GM15510 (cell line): Measurements from ENCODE around the gene CLEC4F.

Experiments used
- POLR2A ChIP-seq: IDR thresholded peaks from 3 replicates; pipeline ENCODE4 v1.6.1; 2011; ENCODE audit warnings: borderline replicate concordance; ENCODE audit not compliant: insufficient read length; ENCODE audit errors: extremely low read depth

CLEC4F gene

GRCh38 chr2:70820499-70820898 lies at the start of gene CLEC4F:
Gene CLEC4F (minus strand): TSS chr2:70820599. CDS start chr2:70820523, 76 bp downstream.
- TF ChIP-seq POLR2A: no peak

GRCh38 chr2:70868970-70869369 lies 48.6 kb upstream of the CLEC4F start:
- TF ChIP-seq POLR2A: no peak

GRCh38 chr2:70861777-70862625 lies 41.6 kb upstream of the CLEC4F start:
- TF ChIP-seq POLR2A: no peak

- no peak for TF ChIP-seq POLR2A
These were observed 35.3 kb upstream of the CLEC4F start for GRCh38 chr2:70855667-70856066.

GRCh38 chr2:70854411-70854810 lies 34.0 kb upstream of the CLEC4F start:
- TF ChIP-seq POLR2A: no peak

- TF ChIP-seq POLR2A: no peak
These were observed 32.4 kb upstream of the CLEC4F start for GRCh38 chr2:70852824-70853223.

- no peak for TF ChIP-seq POLR2A
These were observed 31.3 kb upstream of the CLEC4F start for GRCh38 chr2:70851704-70852103.

GRCh38 chr2:70850925-70851324 lies 30.5 kb upstream of the CLEC4F start:
- TF ChIP-seq POLR2A: no peak

- no peak for TF ChIP-seq POLR2A
These were observed 22.0 kb upstream of the CLEC4F start for GRCh38 chr2:70842401-70842800.

GRCh38 chr2:70837980-70838925 lies 17.9 kb upstream of the CLEC4F start:
- TF ChIP-seq POLR2A: no peak

- no peak for TF ChIP-seq POLR2A
These were observed 15.2 kb upstream of the CLEC4F start, which contains the start of gene CD207 for GRCh38 chr2:70835643-70836042. Gene CD207 (minus strand): TSS chr2:70835816. CDS start chr2:70835776, 40 bp downstream.

- TF ChIP-seq POLR2A: no peak
These were observed 14.5 kb upstream of the CLEC4F start for GRCh38 chr2:70834881-70835280.

- TF ChIP-seq POLR2A: no peak
These were observed 13.7 kb upstream of the CLEC4F start for GRCh38 chr2:70834106-70834505.

- TF ChIP-seq POLR2A: no peak
These were observed 12.8 kb upstream of the CLEC4F start for GRCh38 chr2:70833246-70833645.

GRCh38 chr2:70832386-70832785 lies 12.0 kb upstream of the CLEC4F start:
- TF ChIP-seq POLR2A: no peak
